MM.1S (cell line): ENCODE results near the gene PRKCH.

Source experiments
- DNase-seq: peaks from one replicate; pipeline ENCODE4 v3.0.0-alpha.2; 2015
- H2AFZ ChIP-seq: fragments of 300-600 bp; sonication (generic); 2 replicates; pipeline ENCODE4 v1.6.0; 2016; ENCODE audit warnings: antibody characterized with exemption, low read length
- H3F3A ChIP-seq: fragments of 300-600 bp; sonication (generic); 2 replicates; pipeline ENCODE4 v1.6.1; 2016; ENCODE audit warnings: mild to moderate bottlenecking, antibody characterized with exemption, low read length, moderate library complexity, mixed read lengths; ENCODE audit not compliant: insufficient read depth
- H3K27ac ChIP-seq: fragments of 300-600 bp; sonication (generic); 2 replicates; pipeline ENCODE4 v1.5.1; 2016; ENCODE audit warnings: mild to moderate bottlenecking, low read length
- H3K27me3 ChIP-seq: fragments of 300-600 bp; sonication (generic); replicated peaks from 2 replicates; pipeline ENCODE4 v1.6.0; 2016; ENCODE audit warnings: low read length; ENCODE audit not compliant: insufficient read depth
- H3K36me3 ChIP-seq: fragments of 300-600 bp; sonication (generic); replicated peaks from 2 replicates; pipeline ENCODE4 v1.6.1; 2016; ENCODE audit warnings: mild to moderate bottlenecking, low read length, mixed read lengths; ENCODE audit not compliant: insufficient read depth
- H3K4me1 ChIP-seq: fragments of 300-600 bp; sonication (generic); 2 replicates; pipeline ENCODE4 v1.6.1; 2016; ENCODE audit warnings: low read length, mixed read lengths
- H3K4me2 ChIP-seq: fragments of 300-600 bp; sonication (generic); 2 replicates; pipeline ENCODE4 v1.6.0; 2016; ENCODE audit warnings: low read depth, low read length
- H3K4me3 ChIP-seq: fragments of 300-600 bp; sonication (generic); 2 replicates; pipeline ENCODE4 v1.5.1; 2016; ENCODE audit warnings: low read length, mixed read lengths
- H3K79me2 ChIP-seq: fragments of 300-600 bp; sonication (generic); 2 replicates; pipeline ENCODE4 v1.6.1; 2016; ENCODE audit warnings: mixed run types, low read length, mixed read lengths
- H3K9ac ChIP-seq: fragments of 300-600 bp; sonication (generic); 2 replicates; pipeline ENCODE4 v1.6.1; 2016; ENCODE audit warnings: low read length, mixed read lengths
- H3K9me2 ChIP-seq: fragments of 300-600 bp; sonication (generic); replicated peaks from 2 replicates; pipeline ENCODE4 v1.6.1; 2016; ENCODE audit warnings: mild to moderate bottlenecking, low read length, mixed read lengths; ENCODE audit not compliant: insufficient read depth
- H3K9me3 ChIP-seq: fragments of 300-600 bp; sonication (generic); replicated peaks from 2 replicates; pipeline ENCODE4 v1.6.1; 2016; ENCODE audit warnings: mild to moderate bottlenecking, low read length, mixed read lengths; ENCODE audit not compliant: insufficient read depth
- H4K20me1 ChIP-seq: fragments of 300-600 bp; sonication (generic); 2 replicates; pipeline ENCODE4 v1.6.1; 2016; ENCODE audit warnings: mild to moderate bottlenecking, low read length, moderate library complexity, mixed read lengths; ENCODE audit not compliant: insufficient read depth
- EZH2 ChIP-seq: fragments of 300-600 bp; sonication (generic); optimal IDR thresholded peaks from 2 replicates; pipeline ENCODE3; 2017; ENCODE audit warnings: low read depth, mild to moderate bottlenecking, antibody characterized with exemption, low read length, mixed read lengths
- EZH2phosphoT487 ChIP-seq: fragments of 300-600 bp; sonication (generic); IDR thresholded peaks from 2 replicates; pipeline ENCODE4 v1.6.1; 2018; ENCODE audit warnings: antibody characterized with exemption, low read length
- TF ChIP-seq, protein P1 (sequence below): fragments of 300-600 bp; sonication (generic); IDR thresholded peaks from 2 replicates; pipeline ENCODE4 v1.5.1; 2016; ENCODE audit warnings: antibody characterized with exemption, low read length, mixed read lengths

Gene PRKCH

DNA sequence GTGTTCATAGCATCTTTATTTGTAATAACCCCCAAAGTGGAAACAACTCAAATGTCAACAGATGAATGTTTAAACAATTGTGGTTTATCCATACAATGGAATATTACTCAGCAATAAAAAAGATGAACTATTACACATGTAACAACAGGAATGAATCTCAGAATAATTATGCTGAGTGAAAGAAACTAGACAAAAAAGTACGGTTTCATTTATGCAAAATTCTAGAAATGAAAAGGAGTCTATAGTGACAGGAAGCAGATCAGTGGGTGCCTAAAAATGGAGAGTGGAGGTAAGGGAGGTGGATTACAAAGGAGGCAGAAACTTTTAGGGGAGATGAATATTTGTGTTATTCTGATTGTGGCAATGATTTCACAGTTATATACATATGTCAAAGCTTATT is 4.8 kb downstream of the PRKCH start:
- H3K4me3 ChIP-seq = no peak overlapping the region
- no peak overlapping the region for H3K4me2 ChIP-seq
- H3K36me3 ChIP-seq = no peaks in the 10 kb centered on the region
- no peaks in the 10 kb centered on the region for H3K79me2 ChIP-seq
- no peak overlapping the region for H2AFZ ChIP-seq
- TF ChIP-seq EZH2 = no peak
- TF ChIP-seq EZH2phosphoT487 = no peak
- TF ChIP-seq, protein P1, sequence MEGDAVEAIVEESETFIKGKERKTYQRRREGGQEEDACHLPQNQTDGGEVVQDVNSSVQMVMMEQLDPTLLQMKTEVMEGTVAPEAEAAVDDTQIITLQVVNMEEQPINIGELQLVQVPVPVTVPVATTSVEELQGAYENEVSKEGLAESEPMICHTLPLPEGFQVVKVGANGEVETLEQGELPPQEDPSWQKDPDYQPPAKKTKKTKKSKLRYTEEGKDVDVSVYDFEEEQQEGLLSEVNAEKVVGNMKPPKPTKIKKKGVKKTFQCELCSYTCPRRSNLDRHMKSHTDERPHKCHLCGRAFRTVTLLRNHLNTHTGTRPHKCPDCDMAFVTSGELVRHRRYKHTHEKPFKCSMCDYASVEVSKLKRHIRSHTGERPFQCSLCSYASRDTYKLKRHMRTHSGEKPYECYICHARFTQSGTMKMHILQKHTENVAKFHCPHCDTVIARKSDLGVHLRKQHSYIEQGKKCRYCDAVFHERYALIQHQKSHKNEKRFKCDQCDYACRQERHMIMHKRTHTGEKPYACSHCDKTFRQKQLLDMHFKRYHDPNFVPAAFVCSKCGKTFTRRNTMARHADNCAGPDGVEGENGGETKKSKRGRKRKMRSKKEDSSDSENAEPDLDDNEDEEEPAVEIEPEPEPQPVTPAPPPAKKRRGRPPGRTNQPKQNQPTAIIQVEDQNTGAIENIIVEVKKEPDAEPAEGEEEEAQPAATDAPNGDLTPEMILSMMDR = no peak
- no peaks in the 10 kb centered on the region for H4K20me1 ChIP-seq
- H3K9ac ChIP-seq = no peak overlapping the region
- H3K27me3 ChIP-seq = no peaks in the 10 kb centered on the region
- no peaks in the 10 kb centered on the region for H3K9me2 ChIP-seq
- H3K27ac ChIP-seq = no peak overlapping the region
- no peaks in the 10 kb centered on the region for H3K4me1 ChIP-seq
- no peak for DNase-seq
- no peaks in the 10 kb centered on the region for H3F3A ChIP-seq
- H3K9me3 ChIP-seq = no peaks in the 10 kb centered on the region

DNA sequence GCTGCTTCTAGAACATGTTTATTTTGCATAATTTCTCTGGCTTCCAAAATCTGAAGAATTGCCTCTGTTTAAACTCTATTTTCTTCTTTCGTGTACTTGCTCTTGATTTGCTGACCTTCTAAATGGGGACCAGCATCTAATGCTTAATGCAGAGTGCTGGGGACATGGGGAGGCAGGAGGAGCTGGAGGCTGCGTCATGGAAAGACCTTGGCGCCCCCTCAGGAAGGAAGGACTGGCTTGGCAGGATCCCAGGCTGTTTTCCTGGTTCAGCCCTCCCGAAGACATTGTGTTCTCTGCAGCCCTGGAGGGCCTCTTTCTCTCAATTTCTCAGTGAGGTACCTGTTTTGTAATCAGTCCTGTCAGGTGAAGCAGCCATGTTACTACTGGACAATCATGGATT is 5.5 kb downstream of the PRKCH start:
- Histone ChIP-seq H3K4me2 (no peak overlapping the region), H3K9ac (no peak overlapping the region), H2AFZ (no peak overlapping the region), H3F3A (no peaks in the 10 kb centered on the region), H3K36me3 (no peaks in the 10 kb centered on the region), H3K9me2 (no peaks in the 10 kb centered on the region), H3K9me3 (no peaks in the 10 kb centered on the region), H4K20me1 (no peaks in the 10 kb centered on the region), H3K27me3 (no peaks in the 10 kb centered on the region), H3K4me3 (no peak overlapping the region), H3K4me1 (no peaks in the 10 kb centered on the region), H3K27ac (no peak overlapping the region), H3K79me2 (no peaks in the 10 kb centered on the region)
- no peak for TF ChIP-seq EZH2
- TF ChIP-seq EZH2phosphoT487 = no peak
- TF ChIP-seq, protein P1 = no peak
- DNase-seq = no peak

DNA sequence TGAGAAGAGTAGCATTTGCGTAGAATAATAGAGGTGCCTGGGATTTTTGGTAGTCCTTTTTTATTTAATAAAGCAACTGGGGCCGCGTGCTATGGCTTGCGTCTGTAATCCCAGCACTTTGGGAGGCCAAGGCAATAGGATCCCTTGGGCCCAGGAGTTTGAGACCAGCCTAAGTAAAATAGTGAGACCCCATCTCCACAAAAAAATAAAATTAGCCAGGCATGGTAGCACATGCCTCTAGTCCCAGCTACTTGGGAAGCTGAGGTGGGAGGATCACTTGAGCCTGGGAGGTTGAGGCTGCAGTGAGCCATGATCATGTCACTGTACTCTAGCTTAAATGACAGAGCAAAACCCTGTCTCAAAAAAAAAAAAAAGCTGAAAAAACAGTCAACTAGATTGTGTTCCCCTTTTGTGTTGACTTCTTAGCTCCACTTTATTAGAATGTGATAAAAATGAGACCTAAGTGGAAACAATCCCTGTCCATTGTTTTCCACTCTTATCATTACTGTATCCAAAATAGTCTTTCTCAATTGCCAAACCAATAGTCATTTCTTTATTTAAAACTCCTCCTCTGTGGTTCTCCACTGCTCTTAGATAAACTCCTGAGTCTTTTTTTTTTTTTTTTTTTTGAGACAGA is 7.4 kb downstream of the PRKCH start:
- no peaks in the 10 kb centered on the region for H3K79me2 ChIP-seq
- H2AFZ ChIP-seq = no peak overlapping the region
- no peak for DNase-seq
- no peaks in the 10 kb centered on the region for H4K20me1 ChIP-seq
- TF ChIP-seq, protein P1 = no peak
- TF ChIP-seq EZH2 = no peak
- no peak for TF ChIP-seq EZH2phosphoT487
- no peaks in the 10 kb centered on the region for H3K9me3 ChIP-seq
- no peaks in the 10 kb centered on the region for H3K27me3 ChIP-seq
- H3K36me3 ChIP-seq = no peaks in the 10 kb centered on the region
- H3K27ac ChIP-seq = no peak overlapping the region
- no peak overlapping the region for H3K9ac ChIP-seq
- no peaks in the 10 kb centered on the region for H3F3A ChIP-seq
- no peak overlapping the region for H3K4me2 ChIP-seq
- no peaks in the 10 kb centered on the region for H3K9me2 ChIP-seq
- H3K4me1 ChIP-seq = no peaks in the 10 kb centered on the region
- H3K4me3 ChIP-seq = no peak overlapping the region
